Urinary bladder (tissue), 4 donors: ENCODE measurements around the gene HIRIP3. TPM values are rescaled to one million over a fixed set of nuclear protein-coding genes. Genes with fewer than 3 reads are reported as not detected.

Experiments used
- DNase-seq: peaks from one replicate; pipeline ENCODE4 v3.0.0-alpha.2; 2015; ENCODE audit errors: extremely low spot score
- H3K27ac ChIP-seq: one replicate; pipeline ENCODE4 v1.5.1; 2013; ENCODE audit warnings: low read depth, mild to moderate bottlenecking, moderate library complexity
- H3K36me3 ChIP-seq: one replicate; pipeline ENCODE4 v1.6.1; 2013; ENCODE audit warnings: mild to moderate bottlenecking, moderate library complexity; ENCODE audit not compliant: insufficient read depth
- H3K4me1 ChIP-seq: one replicate; pipeline ENCODE4 v1.6.1; 2013; ENCODE audit warnings: mild to moderate bottlenecking, moderate library complexity; ENCODE audit not compliant: insufficient read depth
- H3K4me3 ChIP-seq: one replicate; pipeline ENCODE4 v1.5.1; 2013; ENCODE audit warnings: low read depth, low read length
- WGBS: extraction: QIAGEN DNeasy Blood & Tissue Kit; methylation state at CpG from one replicate; pipeline ENCODE4 v1.1.7; 2013; 5-methylcytosine and 5-hydroxymethylcytosine counted together
- polyA plus RNA-seq: library from polyadenylated mRNA; stranded (reverse); fragments of 200-250 nt; gene quantifications from one replicate; pipeline ENCODE4 v1.2.3, GENCODE V29; 2013
- total RNA-seq: library from RNA; depleted of rRNA; stranded (reverse); fragments of >200 nt; gene quantifications from one replicate; pipeline ENCODE4 v1.2.3, GENCODE V29; 2014
- donor health status: healthy with polysubstance abuse.
- donor health status: healthy.

Gene HIRIP3
- total and polyA plus RNA-seq, 2 donors = 8.4 to 27.2 TPM

- Histone ChIP-seq H3K4me3 (peak overlapping the region; percentile 43), H3K4me1 (no peaks in the 10 kb centered on the region), H3K36me3 (no peaks in the 10 kb centered on the region), H3K27ac (no peak overlapping the region)
- DNase-seq = no peak
- 18% methylated on average over 34 of the region's 34 CpGs for WGBS
Observed at GRCh38 chr16:30009990-30010843, 14.8 kb upstream of the HIRIP3 start.

- 51% methylated on average over 26 of the region's 26 CpGs for WGBS
- Histone ChIP-seq H3K4me3 (no peak overlapping the region), H3K27ac (no peak overlapping the region), H3K36me3 (no peaks in the 10 kb centered on the region), H3K4me1 (no peaks in the 10 kb centered on the region)
- DNase-seq = no peak
Observed at GRCh38 chr16:30009085-30009862, 13.9 kb upstream of the HIRIP3 start.

DNA sequence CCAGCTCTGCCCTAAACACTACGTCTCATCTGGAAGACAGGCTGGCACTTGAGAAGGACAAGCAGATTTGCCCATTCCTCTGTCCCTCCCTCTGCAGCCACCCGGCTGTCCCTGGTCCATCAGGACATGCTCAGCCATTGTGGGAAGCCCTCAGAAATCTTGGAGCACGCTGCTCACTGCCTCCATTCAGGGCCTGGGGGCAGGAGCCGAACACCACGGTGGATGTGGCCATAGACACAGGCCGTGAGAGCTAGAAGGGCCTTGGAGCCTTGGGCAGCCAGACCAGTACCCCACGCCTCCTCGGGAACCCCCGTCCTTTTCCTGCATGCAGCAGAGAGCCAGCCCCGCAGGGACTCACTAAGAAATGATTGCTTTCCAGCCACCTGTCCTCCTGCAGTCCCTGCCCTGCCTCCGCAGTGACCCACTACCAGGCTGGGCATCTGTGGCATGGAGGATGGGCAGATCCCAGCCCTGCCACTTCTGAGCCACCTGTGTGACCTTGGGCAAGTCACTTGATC lies 12.0 kb upstream of the HIRIP3 start:
- Histone ChIP-seq H3K4me3 (no peak overlapping the region), H3K36me3 (no peaks in the 10 kb centered on the region), H3K4me1 (no peaks in the 10 kb centered on the region), H3K27ac (no peak overlapping the region)
- DNase-seq = no peak
- WGBS = 79% methylated on average over 11 of the region's 11 CpGs

DNA sequence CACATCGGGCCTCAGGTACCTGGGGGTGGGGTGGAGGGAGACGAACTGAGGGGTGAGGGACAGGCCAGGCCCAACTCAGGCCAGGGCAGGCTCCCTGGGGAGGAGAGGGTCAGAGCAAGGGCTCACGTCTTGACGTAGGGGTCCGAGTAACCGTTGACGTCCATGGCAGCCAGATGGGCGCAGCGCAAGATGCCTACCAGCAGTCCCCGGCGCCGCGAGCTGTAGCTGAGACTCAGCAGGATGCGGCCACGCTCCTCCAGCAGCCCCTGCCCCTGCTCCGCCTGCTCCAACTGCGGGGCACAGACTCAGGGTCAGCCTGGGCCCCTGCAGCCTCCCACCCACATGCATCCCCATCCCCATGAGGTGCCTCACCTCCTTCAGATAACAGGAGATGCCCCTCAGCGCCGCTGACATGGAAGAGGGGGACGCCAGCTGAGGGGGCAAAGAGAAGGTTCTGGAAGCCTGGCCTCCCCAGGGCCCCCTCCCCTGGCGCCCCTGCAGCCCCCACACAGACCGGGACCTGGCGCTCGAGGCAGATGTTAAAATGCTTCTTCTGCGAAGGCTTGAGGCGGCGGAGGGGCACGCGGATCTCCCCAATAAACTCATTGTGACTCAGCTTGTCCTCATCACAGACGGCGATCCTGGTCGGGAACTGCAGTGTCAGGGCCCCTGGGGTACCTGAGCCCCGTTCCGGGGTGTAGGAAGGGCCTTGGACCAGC lies 11.4 kb upstream of the HIRIP3 start:
- Histone ChIP-seq H3K27ac (no peak overlapping the region), H3K36me3 (no peaks in the 10 kb centered on the region), H3K4me3 (no peak overlapping the region), H3K4me1 (no peaks in the 10 kb centered on the region)
- no peak for DNase-seq
- 83% methylated on average over 34 of the region's 34 CpGs for WGBS

DNA sequence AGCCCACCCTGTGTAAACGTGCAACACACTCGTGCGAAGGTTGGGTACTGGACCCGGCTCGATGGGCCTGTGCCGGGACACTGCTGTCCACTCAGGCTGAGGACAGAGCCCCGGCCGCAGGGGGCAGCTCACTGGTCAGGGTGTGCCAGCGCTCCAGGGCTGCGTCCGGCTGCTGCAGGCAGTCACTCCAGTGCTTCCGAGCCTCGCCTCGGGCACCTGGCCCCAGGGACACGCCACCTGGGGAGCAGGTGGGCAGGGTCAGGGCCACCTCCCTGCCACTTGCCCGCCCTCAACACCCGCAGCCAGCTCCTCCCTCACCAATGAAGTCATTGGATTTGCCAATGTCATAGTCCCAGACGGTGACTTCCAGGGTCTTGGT lies 10.7 kb upstream of the HIRIP3 start:
- 84% methylated on average over 18 of the region's 18 CpGs for WGBS
- DNase-seq = no peak
- no peaks in the 10 kb centered on the region for H3K4me1 ChIP-seq
- H3K27ac ChIP-seq = no peak overlapping the region
- no peaks in the 10 kb centered on the region for H3K36me3 ChIP-seq
- no peak overlapping the region for H3K4me3 ChIP-seq

- Histone ChIP-seq H3K27ac (no peak overlapping the region), H3K36me3 (no peaks in the 10 kb centered on the region), H3K4me1 (no peaks in the 10 kb centered on the region), H3K4me3 (no peak overlapping the region)
- DNase-seq = no peak
- 59% methylated on average over 35 of the region's 35 CpGs for WGBS
Observed at GRCh38 chr16:30005341-30006094, 10.1 kb upstream of the HIRIP3 start.

- 75% methylated on average over 11 of the region's 11 CpGs for WGBS
- no peak overlapping the region for H3K27ac ChIP-seq
- no peaks in the 10 kb centered on the region for H3K36me3 ChIP-seq
- no peak overlapping the region for H3K4me3 ChIP-seq
- DNase-seq = no peak
- no peaks in the 10 kb centered on the region for H3K4me1 ChIP-seq
Observed at GRCh38 chr16:30004811-30005242, 9.4 kb upstream of the HIRIP3 start.

DNA sequence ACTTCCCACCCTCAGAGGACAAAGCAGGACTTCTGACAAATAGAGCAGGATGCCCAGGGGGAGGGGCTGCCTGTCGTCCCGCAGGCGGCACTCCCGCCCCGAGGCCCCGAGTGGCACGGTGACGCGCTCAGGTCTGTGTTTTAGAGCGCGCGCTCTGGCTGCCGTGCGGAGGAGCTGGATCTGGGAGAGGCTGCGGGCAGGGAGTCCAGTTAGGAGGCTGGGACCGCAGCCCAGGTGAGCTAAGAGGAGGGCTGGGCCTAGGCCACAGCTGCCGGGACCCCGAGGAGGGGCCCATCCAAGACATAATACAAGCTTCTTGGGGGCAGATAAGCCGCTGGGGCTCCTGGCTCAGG lies 9.0 kb upstream of the HIRIP3 start:
- no peaks in the 10 kb centered on the region for H3K4me1 ChIP-seq
- no peaks in the 10 kb centered on the region for H3K36me3 ChIP-seq
- no peak for DNase-seq
- WGBS = 81% methylated on average over 19 of the region's 19 CpGs
- no peak overlapping the region for H3K4me3 ChIP-seq
- no peak overlapping the region for H3K27ac ChIP-seq

DNA sequence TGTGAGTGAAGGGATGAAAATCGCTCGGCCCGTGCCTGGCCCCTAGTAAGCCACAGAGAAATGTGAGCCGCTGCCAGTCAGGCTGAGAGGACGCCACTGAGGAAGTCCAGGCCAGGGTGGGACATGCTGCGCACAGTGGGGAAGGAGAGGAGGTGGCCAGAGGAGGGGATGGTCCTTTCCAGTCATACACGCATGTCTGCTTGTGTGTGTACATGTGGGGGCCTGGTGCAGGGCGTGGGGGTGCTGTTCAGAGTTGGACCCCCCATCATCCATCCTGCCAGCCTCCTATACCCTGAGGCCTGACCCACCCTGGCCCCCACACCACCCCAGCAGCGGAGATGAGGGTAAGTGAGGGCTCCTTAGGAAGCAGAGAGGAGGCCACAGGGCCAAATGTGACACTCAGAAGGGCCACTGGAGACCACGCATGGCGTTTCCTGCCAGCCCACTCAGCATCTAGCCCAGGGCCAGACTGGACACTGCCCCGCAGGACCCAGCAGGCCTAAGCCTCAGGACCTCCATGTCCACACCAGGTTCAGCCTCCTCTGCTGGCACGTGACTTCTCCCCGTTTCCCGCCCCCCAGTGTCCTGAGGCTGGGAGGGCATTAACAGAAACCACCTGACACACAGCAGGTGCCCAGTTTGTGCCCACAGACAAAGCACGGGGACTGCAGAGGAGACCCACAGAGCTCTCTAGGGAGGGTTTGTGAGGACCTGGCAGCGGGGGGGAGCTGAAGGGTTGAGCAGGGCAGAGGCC lies 8.4 kb upstream of the HIRIP3 start:
- no peak for DNase-seq
- no peaks in the 10 kb centered on the region for H3K4me1 ChIP-seq
- WGBS = 83% methylated on average over 17 of the region's 17 CpGs
- no peaks in the 10 kb centered on the region for H3K36me3 ChIP-seq
- no peak overlapping the region for H3K4me3 ChIP-seq
- H3K27ac ChIP-seq = no peak overlapping the region

GRCh38 chr16:30002614-30003346 lies 7.4 kb upstream of the HIRIP3 start:
- no peak overlapping the region for H3K27ac ChIP-seq
- whole genome bisulfite sequencing = 83% methylated on average over 19 of the region's 19 CpGs
- no peaks in the 10 kb centered on the region for H3K4me1 ChIP-seq
- no peaks in the 10 kb centered on the region for H3K36me3 ChIP-seq
- no peak for DNase-seq
- no peak overlapping the region for H3K4me3 ChIP-seq

GRCh38 chr16:30000735-30001631 lies 5.6 kb upstream of the HIRIP3 start:
- Histone ChIP-seq H3K27ac (no peak overlapping the region), H3K36me3 (no peaks in the 10 kb centered on the region), H3K4me1 (no peaks in the 10 kb centered on the region), H3K4me3 (no peak overlapping the region)
- 78% methylated on average over 33 of the region's 33 CpGs for WGBS
- no peak for DNase-seq
